OCI-LY7 (cell line): ENCODE data around the gene RBP5.

ENCODE experiments used
- CTCF ChIP-seq: fragments of 200-600 bp; sonication (generic); conservative IDR thresholded peaks from 2 replicates; pipeline ENCODE4 v1.5.1; 2014; ENCODE audit warnings: mild to moderate bottlenecking, antibody characterized with exemption, low read length, moderate library complexity, mixed read lengths
- EZH2phosphoT487 ChIP-seq: fragments of 200-600 bp; sonication (generic); IDR thresholded peaks from 2 replicates; pipeline ENCODE4 v1.6.1; 2018; ENCODE audit warnings: low read depth, borderline replicate concordance, mild to moderate bottlenecking, mixed run types, antibody characterized with exemption, low read length, moderate library complexity, mixed read lengths

GRCh38 chr12:7079826-7080125, 48.9 kb downstream of the RBP5 start:
- TF ChIP-seq EZH2phosphoT487 (no peak), CTCF (no peak)
